ENCODE measurements around the gene ST3GAL4.
A peak's percentile ranks its signal among the peaks of the same experiment; 100 is the strongest.

Gene ST3GAL4

GRCh38 chr11:126328938-126329643 lies 26.4 kb upstream of the ST3GAL4 start:
- Histone ChIP-seq H3K27me3 (replicated peaks; ENCODE audit: control insufficient read depth, insufficient read depth, low read length, poor library complexity, severe bottlenecking) (no peaks in the 10 kb centered on the region), H3K9me3 (ENCODE audit: control insufficient read depth, low read length) (no peaks in the 10 kb centered on the region), H3K4me3 (ENCODE audit: insufficient read depth, low read depth, low read length, poor library complexity, severe bottlenecking) (no peak overlapping the region), H3K27ac (ENCODE audit: insufficient read depth, low read length, poor library complexity, severe bottlenecking) (no peak overlapping the region), H3K36me3 (ENCODE audit: control insufficient read depth, insufficient read depth, low read length) (peaks cover 27% of the 10 kb centered on the region), H3K4me1 (ENCODE audit: control insufficient read depth, insufficient read depth, low read length, poor library complexity, severe bottlenecking) (no peaks in the 10 kb centered on the region)
- no peak for DNase-seq

DNA sequence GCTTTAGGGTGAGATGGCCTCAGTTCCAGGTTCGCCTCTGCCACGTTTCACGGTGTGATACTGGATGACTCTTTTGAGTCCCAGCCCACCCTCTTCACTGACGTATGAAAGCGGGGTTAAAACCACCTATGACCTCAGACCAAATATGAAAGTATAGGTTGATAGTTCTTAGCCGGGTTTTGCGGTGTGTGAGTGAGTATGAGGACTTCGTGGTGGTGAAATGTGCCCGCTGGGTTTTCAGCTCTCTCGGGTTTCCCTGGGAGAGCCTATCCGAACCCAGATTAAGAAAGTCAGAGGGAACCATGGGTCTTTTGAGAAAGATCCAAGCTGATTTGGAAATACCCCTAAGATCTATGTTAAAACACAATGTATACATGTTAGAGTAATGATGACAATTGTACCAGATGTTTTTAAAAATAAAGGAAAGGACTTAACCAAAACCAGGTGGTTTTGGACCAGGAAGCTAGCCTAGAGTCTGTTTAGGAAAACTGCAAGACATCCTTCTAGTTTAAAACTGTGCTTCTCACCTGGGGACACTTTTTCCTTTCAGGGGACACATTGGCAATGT lies 25.8 kb upstream of the ST3GAL4 start:
- no peak for DNase-seq
- H3K4me3 ChIP-seq (ENCODE audit: insufficient read depth, low read depth, low read length, poor library complexity, severe bottlenecking) = no peak overlapping the region
- H3K27me3 ChIP-seq (replicated peaks; ENCODE audit: control insufficient read depth, insufficient read depth, low read length, poor library complexity, severe bottlenecking) = no peaks in the 10 kb centered on the region
- H3K4me1 ChIP-seq (ENCODE audit: control insufficient read depth, insufficient read depth, low read length, poor library complexity, severe bottlenecking) = no peaks in the 10 kb centered on the region
- H3K9me3 ChIP-seq (ENCODE audit: control insufficient read depth, low read length) = no peaks in the 10 kb centered on the region
- peaks cover 27% of the 10 kb centered on the region for H3K36me3 ChIP-seq (ENCODE audit: control insufficient read depth, insufficient read depth, low read length)
- H3K27ac ChIP-seq (ENCODE audit: insufficient read depth, low read length, poor library complexity, severe bottlenecking) = no peak overlapping the region

GRCh38 chr11:126331286-126331685 lies 24.2 kb upstream of the ST3GAL4 start:
- H3K4me1 ChIP-seq (ENCODE audit: control insufficient read depth, insufficient read depth, low read length, poor library complexity, severe bottlenecking) = no peaks in the 10 kb centered on the region
- no peak overlapping the region for H3K4me3 ChIP-seq (ENCODE audit: insufficient read depth, low read depth, low read length, poor library complexity, severe bottlenecking)
- H3K9me3 ChIP-seq (ENCODE audit: control insufficient read depth, low read length) = no peaks in the 10 kb centered on the region
- no peak for DNase-seq
- H3K27me3 ChIP-seq (replicated peaks; ENCODE audit: control insufficient read depth, insufficient read depth, low read length, poor library complexity, severe bottlenecking) = no peaks in the 10 kb centered on the region
- no peak overlapping the region for H3K27ac ChIP-seq (ENCODE audit: insufficient read depth, low read length, poor library complexity, severe bottlenecking)
- peaks cover 27% of the 10 kb centered on the region for H3K36me3 ChIP-seq (ENCODE audit: control insufficient read depth, insufficient read depth, low read length)

GRCh38 chr11:126332221-126332711 lies 23.2 kb upstream of the ST3GAL4 start:
- H3K4me1 ChIP-seq (ENCODE audit: control insufficient read depth, insufficient read depth, low read length, poor library complexity, severe bottlenecking) = no peaks in the 10 kb centered on the region

DNA sequence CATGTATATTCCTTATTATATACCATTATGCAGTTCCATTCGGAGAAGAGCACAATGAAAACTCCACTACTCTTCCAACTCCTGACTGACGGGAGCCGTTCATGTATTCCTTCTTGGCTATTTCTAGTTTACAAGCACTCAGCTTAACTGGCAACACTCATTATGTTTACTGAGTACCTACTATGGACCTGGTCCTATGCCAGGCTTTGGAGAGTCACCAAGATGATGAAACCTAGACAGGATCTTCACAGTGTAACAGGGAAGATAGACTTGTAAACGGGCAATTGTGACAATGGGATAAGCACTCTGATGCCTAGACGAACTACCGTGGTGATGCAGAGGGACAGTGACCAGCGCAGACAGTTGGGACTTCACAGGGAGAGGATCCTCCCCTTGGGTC lies 22.3 kb upstream of the ST3GAL4 start:
- no peak for DNase-seq
- Histone ChIP-seq H3K4me3 (ENCODE audit: insufficient read depth, low read depth, low read length, poor library complexity, severe bottlenecking) (no peak overlapping the region), H3K4me1 (ENCODE audit: control insufficient read depth, insufficient read depth, low read length, poor library complexity, severe bottlenecking) (no peaks in the 10 kb centered on the region), H3K27me3 (replicated peaks; ENCODE audit: control insufficient read depth, insufficient read depth, low read length, poor library complexity, severe bottlenecking) (no peaks in the 10 kb centered on the region), H3K36me3 (ENCODE audit: control insufficient read depth, insufficient read depth, low read length) (peaks cover 38% of the 10 kb centered on the region), H3K9me3 (ENCODE audit: control insufficient read depth, low read length) (no peaks in the 10 kb centered on the region), H3K27ac (ENCODE audit: insufficient read depth, low read length, poor library complexity, severe bottlenecking) (no peak overlapping the region)

More at GRCh38 chr11:126332221-126332711, 23.2 kb upstream of the ST3GAL4 start:
- H3K9me3 ChIP-seq (ENCODE audit: control insufficient read depth, low read length) = no peaks in the 10 kb centered on the region
- peaks cover 29% of the 10 kb centered on the region for H3K36me3 ChIP-seq (ENCODE audit: control insufficient read depth, insufficient read depth, low read length)
- no peak overlapping the region for H3K4me3 ChIP-seq (ENCODE audit: insufficient read depth, low read depth, low read length, poor library complexity, severe bottlenecking)
- DNase-seq = peak in 1 of 3 donors; percentile 4
- no peak overlapping the region for H3K27ac ChIP-seq (ENCODE audit: insufficient read depth, low read length, poor library complexity, severe bottlenecking)
- H3K27me3 ChIP-seq (replicated peaks; ENCODE audit: control insufficient read depth, insufficient read depth, low read length, poor library complexity, severe bottlenecking) = no peaks in the 10 kb centered on the region

DNA sequence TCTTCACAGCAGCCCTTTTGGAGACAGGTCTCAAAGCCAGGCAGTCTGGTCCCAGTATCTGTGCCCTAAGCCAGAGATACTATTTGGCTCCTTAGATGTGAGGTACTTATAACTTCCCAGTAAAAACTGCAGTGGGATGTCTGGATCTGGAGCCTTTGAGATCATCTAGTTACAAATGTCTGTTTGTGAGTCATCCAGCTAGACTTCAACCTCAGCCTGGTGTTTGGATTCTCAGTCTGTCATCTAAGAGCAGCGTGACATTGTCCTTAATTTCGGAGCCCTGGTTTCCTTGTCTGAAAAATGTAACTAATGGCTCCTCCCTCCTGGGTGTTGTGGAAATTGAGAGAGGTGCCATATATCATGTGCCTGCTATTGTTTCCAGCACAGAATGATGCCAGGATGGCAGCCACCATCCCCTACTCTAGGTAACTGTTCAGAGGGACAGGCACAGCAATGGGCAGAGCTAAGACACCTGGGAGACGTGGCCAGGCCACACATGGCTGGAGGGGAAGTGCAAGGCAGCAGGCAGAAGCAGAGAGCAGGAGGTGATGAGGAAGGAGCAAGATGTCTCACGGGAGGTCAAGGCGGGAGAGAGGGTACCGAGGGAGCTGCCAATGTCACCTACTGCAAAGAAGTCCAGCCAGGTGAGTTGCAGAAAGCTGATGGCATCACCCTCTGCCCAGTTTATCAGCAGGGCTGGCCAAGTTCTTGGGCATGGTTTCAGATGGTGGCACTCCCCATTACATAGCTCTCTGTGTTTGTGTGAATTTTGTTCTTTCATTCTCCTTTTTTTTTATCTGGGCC lies 20.6 kb upstream of the ST3GAL4 start:
- Histone ChIP-seq H3K27me3 (replicated peaks; ENCODE audit: control insufficient read depth, insufficient read depth, low read length, poor library complexity, severe bottlenecking) (no peaks in the 10 kb centered on the region), H3K4me1 (ENCODE audit: control insufficient read depth, insufficient read depth, low read length, poor library complexity, severe bottlenecking) (no peaks in the 10 kb centered on the region), H3K27ac (ENCODE audit: insufficient read depth, low read length, poor library complexity, severe bottlenecking) (no peak overlapping the region), H3K36me3 (ENCODE audit: control insufficient read depth, insufficient read depth, low read length) (peaks cover 55% of the 10 kb centered on the region), H3K9me3 (ENCODE audit: control insufficient read depth, low read length) (no peaks in the 10 kb centered on the region), H3K4me3 (ENCODE audit: insufficient read depth, low read depth, low read length, poor library complexity, severe bottlenecking) (no peak overlapping the region)
- DNase-seq = no peak

DNA sequence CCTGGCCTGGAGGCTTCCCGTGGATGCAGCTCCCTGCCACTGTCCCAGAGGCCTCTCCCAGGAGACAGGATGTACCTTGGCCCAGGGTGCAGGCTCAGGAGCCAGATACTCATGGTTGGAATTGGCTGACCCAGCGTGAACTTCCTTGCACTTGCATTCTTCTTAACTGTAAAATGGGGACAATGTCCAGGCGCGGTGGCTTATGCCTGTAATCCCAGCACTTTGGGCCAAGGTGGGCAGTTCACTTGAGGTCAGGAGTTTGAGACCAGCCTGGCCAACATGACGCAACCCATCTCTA lies 20.1 kb upstream of the ST3GAL4 start:
- Histone ChIP-seq H3K36me3 (ENCODE audit: control insufficient read depth, insufficient read depth, low read length) (peaks cover 58% of the 10 kb centered on the region), H3K9me3 (ENCODE audit: control insufficient read depth, low read length) (no peaks in the 10 kb centered on the region), H3K27ac (ENCODE audit: insufficient read depth, low read length, poor library complexity, severe bottlenecking) (no peak overlapping the region), H3K27me3 (replicated peaks; ENCODE audit: control insufficient read depth, insufficient read depth, low read length, poor library complexity, severe bottlenecking) (no peaks in the 10 kb centered on the region), H3K4me3 (ENCODE audit: insufficient read depth, low read depth, low read length, poor library complexity, severe bottlenecking) (no peak overlapping the region), H3K4me1 (ENCODE audit: control insufficient read depth, insufficient read depth, low read length, poor library complexity, severe bottlenecking) (no peaks in the 10 kb centered on the region)
- no peak for DNase-seq

DNA sequence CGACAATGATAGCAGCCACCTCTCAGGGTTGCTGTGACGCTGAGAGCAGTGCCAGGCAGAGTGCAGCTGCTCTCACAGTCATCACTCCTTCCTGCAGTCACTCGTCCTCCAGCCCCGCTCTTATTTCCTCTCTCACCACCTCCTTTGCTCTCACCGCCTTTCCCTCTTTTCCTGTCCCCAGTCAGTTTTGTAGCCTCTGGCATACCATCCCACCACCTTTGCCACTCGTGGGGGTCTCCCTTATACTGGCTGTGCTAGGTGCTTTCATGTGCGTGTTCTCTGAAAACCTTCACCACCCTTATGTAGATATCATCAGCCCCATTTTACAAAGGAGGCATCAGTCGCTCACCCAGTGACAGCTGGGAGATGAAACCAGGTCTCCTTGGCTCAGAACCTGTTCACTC lies 19.3 kb upstream of the ST3GAL4 start:
- Histone ChIP-seq H3K9me3 (ENCODE audit: control insufficient read depth, low read length) (no peaks in the 10 kb centered on the region), H3K36me3 (ENCODE audit: control insufficient read depth, insufficient read depth, low read length) (peaks cover 61% of the 10 kb centered on the region), H3K27ac (ENCODE audit: insufficient read depth, low read length, poor library complexity, severe bottlenecking) (no peak overlapping the region), H3K4me1 (ENCODE audit: control insufficient read depth, insufficient read depth, low read length, poor library complexity, severe bottlenecking) (no peaks in the 10 kb centered on the region), H3K27me3 (replicated peaks; ENCODE audit: control insufficient read depth, insufficient read depth, low read length, poor library complexity, severe bottlenecking) (no peaks in the 10 kb centered on the region), H3K4me3 (ENCODE audit: insufficient read depth, low read depth, low read length, poor library complexity, severe bottlenecking) (no peak overlapping the region)
- no peak for DNase-seq

DNA sequence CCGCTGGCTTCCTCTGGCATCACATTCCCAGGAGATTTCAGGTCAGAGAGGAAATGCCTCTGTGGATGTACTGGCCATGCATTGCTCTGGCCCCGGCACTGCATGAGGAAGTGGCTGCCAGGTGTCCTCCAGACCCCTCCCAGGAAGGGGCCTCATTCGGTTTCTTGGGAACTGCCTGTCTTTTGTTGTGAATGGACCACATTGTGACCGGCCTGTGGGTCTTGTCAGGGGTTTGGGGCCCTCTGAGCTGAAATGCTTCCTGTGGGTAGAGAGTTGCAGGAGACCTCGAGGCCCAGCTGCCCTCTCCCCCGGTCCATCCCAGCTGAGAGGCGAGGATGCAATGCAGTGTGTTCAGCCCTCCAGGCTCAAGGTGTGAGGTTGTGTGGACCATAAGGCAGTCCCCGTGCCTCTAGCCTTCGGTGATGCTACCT lies 18.8 kb upstream of the ST3GAL4 start:
- H3K9me3 ChIP-seq (ENCODE audit: control insufficient read depth, low read length) = no peaks in the 10 kb centered on the region
- no peaks in the 10 kb centered on the region for H3K4me1 ChIP-seq (ENCODE audit: control insufficient read depth, insufficient read depth, low read length, poor library complexity, severe bottlenecking)
- DNase-seq = no peak
- H3K4me3 ChIP-seq (ENCODE audit: insufficient read depth, low read depth, low read length, poor library complexity, severe bottlenecking) = no peak overlapping the region
- H3K27me3 ChIP-seq (replicated peaks; ENCODE audit: control insufficient read depth, insufficient read depth, low read length, poor library complexity, severe bottlenecking) = no peaks in the 10 kb centered on the region
- H3K36me3 ChIP-seq (ENCODE audit: control insufficient read depth, insufficient read depth, low read length) = peaks cover 59% of the 10 kb centered on the region
- H3K27ac ChIP-seq (ENCODE audit: insufficient read depth, low read length, poor library complexity, severe bottlenecking) = no peak overlapping the region

DNA sequence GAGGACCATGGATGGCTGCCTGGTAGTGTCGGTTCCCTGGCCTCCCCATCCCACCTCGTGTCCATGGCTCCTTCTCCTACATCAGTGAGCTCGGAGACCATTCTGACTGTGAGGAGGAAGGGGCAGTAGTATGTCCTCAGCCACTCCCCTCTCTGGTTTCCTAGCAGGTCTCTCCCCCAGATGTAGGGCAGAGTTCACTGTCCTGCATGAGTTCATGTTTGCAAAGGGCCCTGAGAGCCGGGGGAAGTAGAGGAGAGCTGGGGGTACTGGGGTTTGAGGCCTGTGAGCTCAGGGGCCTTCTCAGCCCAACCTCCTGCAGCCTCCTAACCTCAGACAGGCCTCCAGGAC lies 18.4 kb upstream of the ST3GAL4 start:
- Histone ChIP-seq H3K36me3 (ENCODE audit: control insufficient read depth, insufficient read depth, low read length) (peaks cover 55% of the 10 kb centered on the region), H3K9me3 (ENCODE audit: control insufficient read depth, low read length) (no peaks in the 10 kb centered on the region), H3K27ac (ENCODE audit: insufficient read depth, low read length, poor library complexity, severe bottlenecking) (no peak overlapping the region), H3K27me3 (replicated peaks; ENCODE audit: control insufficient read depth, insufficient read depth, low read length, poor library complexity, severe bottlenecking) (no peaks in the 10 kb centered on the region), H3K4me1 (ENCODE audit: control insufficient read depth, insufficient read depth, low read length, poor library complexity, severe bottlenecking) (no peaks in the 10 kb centered on the region), H3K4me3 (ENCODE audit: insufficient read depth, low read depth, low read length, poor library complexity, severe bottlenecking) (no peak overlapping the region)
- no peak for DNase-seq
